ENCODE results near the gene PAPSS1. TPM values are rescaled to one million over a fixed set of nuclear protein-coding genes. Genes with fewer than 3 reads are reported as not detected.

The PAPSS1 gene
- total RNA-seq, 6 experiments from 2014 or later = 3.7 to 7.6 (median 6.8) TPM

GRCh38 chr4:107572281-107572680, 147.8 kb downstream of the PAPSS1 start:
- intact Hi-C loops (cut with DNase I) = no loop called here
- no peaks in the 10 kb centered on the region for H3K27me3 ChIP-seq
- no peak overlapping the region for H3K4me3 ChIP-seq
- no peaks in the 10 kb centered on the region for H3K36me3 ChIP-seq
- no peak overlapping the region for H3K27ac ChIP-seq
- no peak for TF ChIP-seq CTCF (IDR thresholded peaks at IDR 0.05)
- TF ChIP-seq POLR2A (IDR thresholded peaks at IDR 0.05) = no peak
- no peaks in the 10 kb centered on the region for H3K4me1 ChIP-seq
- no peaks in the 10 kb centered on the region for H3K9me3 ChIP-seq
- DNase-seq (no peak), ATAC-seq (no peak)
- WGBS (ENCODE audit: insufficient coverage, low coverage, low lambda C conversion rate, missing lambda C conversion rate) = 52% methylated on average over 2 of the region's 2 CpGs

- WGBS (ENCODE audit: insufficient coverage, low coverage, low lambda C conversion rate, missing lambda C conversion rate) = 67% methylated on average over 2 of the region's 2 CpGs
- Histone ChIP-seq H3K9me3 (no peaks in the 10 kb centered on the region), H3K36me3 (no peaks in the 10 kb centered on the region), H3K27me3 (no peaks in the 10 kb centered on the region), H3K4me3 (no peak overlapping the region), H3K27ac (no peak overlapping the region), H3K4me1 (no peaks in the 10 kb centered on the region)
- intact Hi-C loops (cut with DNase I) = no loop called here
- no peak for ATAC-seq
- TF ChIP-seq POLR2A (IDR thresholded peaks at IDR 0.05) (no peak), CTCF (IDR thresholded peaks at IDR 0.05) (no peak)
- no peak for DNase-seq
These were observed 149.1 kb downstream of the PAPSS1 start for GRCh38 chr4:107570952-107571351.

- DNase-seq = no peak
- Histone ChIP-seq H3K4me3 (no peak overlapping the region), H3K4me1 (no peaks in the 10 kb centered on the region), H3K27me3 (no peaks in the 10 kb centered on the region), H3K27ac (no peak overlapping the region), H3K36me3 (no peaks in the 10 kb centered on the region), H3K9me3 (peaks cover 0 to 3% (median 0%) of the 10 kb centered on the region in 4 donors)
- intact Hi-C loops (cut with DNase I) = no loop called here
- no peak for ATAC-seq
- no peak for TF ChIP-seq CTCF (IDR thresholded peaks at IDR 0.05)
- no peak for TF ChIP-seq POLR2A (IDR thresholded peaks at IDR 0.05)
- WGBS (ENCODE audit: insufficient coverage, low coverage, low lambda C conversion rate, missing lambda C conversion rate) = 48% methylated on average over 5 of the region's 5 CpGs
These were observed 155.7 kb downstream of the PAPSS1 start for GRCh38 chr4:107564326-107564725.

Other genes with a start within 250 kb of the PAPSS1 start
- 10 to 100 TPM; 12.3 to 67.8 (median 29.3) TPM for gene SGMS2, start 104.7 kb upstream of the PAPSS1 start, total RNA-seq
- gene CYP2U1, start 211.3 kb upstream of the PAPSS1 start, total RNA-seq = 1 to 10 TPM; 3.2 to 7.5 (median 4.7) TPM

All from right lobe of liver (tissue), 6 donors.